GM19099 (cell line): ENCODE measurements around the gene GLIS1.

Source experiments
- POLR2A ChIP-seq: IDR thresholded peaks from 3 replicates; pipeline ENCODE4 v1.6.1; 2011; ENCODE audit warnings: low read depth; ENCODE audit not compliant: insufficient read length; ENCODE audit errors: extremely low read depth

Gene GLIS1

DNA sequence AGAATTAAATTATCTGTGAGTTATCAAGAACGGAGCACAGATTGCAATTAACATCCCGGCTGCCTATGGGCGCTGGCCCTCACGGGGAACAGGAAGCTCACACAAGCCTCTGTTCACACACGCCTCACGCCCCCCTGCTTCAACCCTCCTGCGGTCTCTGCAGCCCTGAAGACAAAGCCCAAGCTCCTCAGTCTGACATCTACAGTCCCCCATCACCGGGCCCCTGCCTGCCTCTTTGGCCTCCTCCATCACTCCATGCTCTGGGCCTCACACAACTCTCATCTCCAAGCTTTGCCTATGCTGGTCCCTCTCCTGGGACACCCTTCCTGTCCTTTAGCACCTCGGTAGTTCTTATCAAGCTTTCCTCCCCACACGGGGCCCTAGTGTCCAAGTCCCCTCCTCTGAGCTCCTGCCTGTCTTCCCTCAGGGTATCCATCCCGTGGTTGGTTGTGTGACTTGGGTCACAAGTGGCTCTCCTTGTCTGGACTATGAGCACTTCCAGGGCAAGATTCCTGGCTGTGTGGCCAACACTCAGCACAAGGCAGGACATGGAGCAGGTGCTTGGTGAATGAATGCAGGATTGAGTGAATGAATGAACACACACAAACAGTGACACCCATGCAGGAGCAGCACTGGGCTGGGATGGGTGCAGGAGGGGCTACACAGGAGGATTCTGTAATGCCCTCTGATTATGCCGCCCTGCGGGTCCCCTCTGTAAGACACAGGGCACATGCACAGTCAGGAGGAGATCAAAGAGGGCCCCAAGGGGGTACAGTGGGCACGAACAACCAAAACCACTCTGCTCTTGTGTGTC, 163.6 kb downstream of the GLIS1 start:
- TF ChIP-seq POLR2A = no peak

GRCh38 chr1:53574621-53575020, 164.3 kb downstream of the GLIS1 start:
- TF ChIP-seq POLR2A = no peak

GRCh38 chr1:53573931-53574330, 165.0 kb downstream of the GLIS1 start:
- no peak for TF ChIP-seq POLR2A

- TF ChIP-seq POLR2A = no peak
Observed at GRCh38 chr1:53573522-53573921, 165.4 kb downstream of the GLIS1 start.

DNA sequence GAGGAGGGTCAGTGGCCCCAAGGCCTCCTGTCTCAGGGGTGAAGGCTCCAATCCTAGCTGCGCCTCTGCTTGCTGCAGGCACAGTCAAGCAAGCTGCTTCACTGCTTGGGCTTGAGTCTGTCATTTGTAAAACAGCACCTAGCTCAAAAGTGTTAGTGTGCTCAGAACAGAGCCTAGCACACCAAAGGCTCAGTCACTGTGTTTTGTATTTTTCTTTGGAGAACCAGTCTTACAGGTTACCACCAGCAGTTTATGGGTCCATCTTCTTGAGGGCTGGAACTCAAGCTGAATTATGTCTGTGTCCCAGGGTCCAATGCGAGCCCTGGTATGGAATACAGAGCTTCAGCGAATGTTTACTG, 166.2 kb downstream of the GLIS1 start:
- no peak for TF ChIP-seq POLR2A

DNA sequence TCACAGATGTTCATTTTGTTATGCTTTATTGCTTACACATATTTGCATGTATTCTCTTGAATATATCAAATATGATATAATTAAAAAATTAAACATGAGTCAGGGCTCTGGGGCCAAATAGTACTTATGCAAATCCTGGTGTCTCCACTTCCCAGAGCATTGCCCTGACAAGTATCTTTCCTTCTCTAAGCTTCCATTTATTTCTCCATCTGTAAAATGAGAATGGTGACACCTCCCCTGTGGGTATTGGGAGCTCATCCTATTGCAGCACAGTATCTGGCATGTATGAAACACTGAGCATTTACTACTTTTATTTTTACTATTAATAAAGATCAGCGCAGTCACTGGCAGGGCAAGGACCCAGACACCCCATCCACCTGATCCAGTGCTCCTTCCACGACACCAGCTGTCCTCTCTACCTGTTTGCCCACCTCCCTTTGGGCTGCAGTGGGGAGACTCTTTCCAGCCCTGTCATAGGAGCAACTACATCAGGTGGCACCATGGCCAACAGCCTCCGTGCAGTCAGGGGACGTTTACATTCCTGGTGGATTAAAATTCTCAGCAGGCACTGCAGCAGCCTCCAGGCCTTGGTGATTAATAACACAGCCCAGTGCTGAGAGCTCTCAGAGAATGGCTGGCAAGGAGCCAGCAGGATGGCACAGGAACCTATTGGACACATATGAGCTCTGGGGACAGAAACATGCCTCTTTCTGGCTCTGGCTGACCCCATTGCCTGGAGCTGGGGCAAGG, 166.7 kb downstream of the GLIS1 start:
- no peak for TF ChIP-seq POLR2A

- no peak for TF ChIP-seq POLR2A
Observed at GRCh38 chr1:53568540-53568939, 170.4 kb downstream of the GLIS1 start.

DNA sequence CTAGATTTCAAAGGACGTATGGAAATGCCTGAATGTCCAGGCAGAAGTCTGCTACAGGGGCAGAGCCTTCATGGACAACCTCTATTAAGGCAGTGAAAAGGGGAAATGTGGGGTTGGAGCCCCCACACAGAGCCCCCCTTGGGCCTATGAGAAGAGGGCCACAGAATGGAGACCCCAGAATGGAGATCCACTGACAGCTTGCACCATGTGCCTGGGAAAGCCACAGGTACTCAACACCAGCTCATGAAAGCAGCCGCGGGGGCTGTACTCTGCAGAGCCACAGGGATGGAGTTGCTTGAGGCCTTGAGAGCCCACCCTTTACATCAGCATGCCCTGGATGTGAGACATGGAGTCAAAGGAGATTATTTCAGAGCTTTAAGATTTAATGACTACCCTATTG, 171.1 kb downstream of the GLIS1 start:
- TF ChIP-seq POLR2A = no peak

GRCh38 chr1:53567450-53567849, 171.5 kb downstream of the GLIS1 start:
- no peak for TF ChIP-seq POLR2A

GRCh38 chr1:53563611-53564010, 175.4 kb downstream of the GLIS1 start:
- TF ChIP-seq POLR2A = no peak

DNA sequence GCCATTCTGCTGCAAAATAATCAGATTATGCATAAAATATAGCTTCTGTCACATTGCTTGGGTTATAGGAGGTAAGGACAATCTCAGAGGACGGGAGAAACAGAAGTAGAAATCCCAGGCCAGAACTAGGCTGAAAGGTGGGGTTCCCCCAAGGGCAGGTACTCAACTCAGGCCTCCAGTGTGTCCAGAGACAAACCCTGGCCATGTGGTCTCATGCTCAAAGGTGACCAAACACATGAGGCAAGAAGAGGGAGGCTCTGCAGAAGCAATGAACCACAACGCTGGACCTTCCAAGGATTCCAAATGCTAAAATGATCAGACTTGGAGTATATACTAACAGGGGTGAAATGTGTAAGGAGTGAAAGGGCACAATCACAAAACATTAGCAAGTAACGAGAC, 176.0 kb downstream of the GLIS1 start:
- no peak for TF ChIP-seq POLR2A

GRCh38 chr1:53562291-53562980, 176.5 kb downstream of the GLIS1 start:
- TF ChIP-seq POLR2A = no peak

DNA sequence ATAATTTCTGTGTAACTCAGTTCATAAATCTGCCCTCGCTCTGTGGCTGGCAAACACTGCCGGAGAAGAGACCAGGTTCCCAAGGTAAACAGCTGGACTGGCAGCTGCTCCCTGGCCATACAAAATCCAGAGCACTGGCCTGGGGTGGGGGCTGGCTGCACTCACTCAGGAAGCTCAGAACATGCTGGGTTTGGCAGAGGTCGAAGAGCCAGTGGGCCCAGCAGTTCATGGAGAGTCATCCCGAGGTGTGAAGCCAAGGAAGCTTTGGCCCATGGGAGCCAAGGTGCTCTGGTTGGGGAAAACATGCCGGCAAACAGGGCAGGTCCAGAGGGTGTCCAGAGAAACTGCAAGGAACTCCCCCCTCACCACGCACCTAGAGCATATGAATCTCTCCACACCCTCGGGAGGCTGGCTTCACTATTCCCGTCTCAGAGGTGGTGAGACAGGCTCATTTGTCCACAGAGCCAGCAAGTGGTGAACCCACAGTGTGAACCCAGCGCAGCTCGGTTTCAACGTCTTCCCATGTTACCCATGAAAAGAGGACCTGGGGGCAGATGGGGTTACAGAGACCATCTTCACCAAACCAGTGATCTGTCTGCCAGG, 177.4 kb downstream of the GLIS1 start:
- no peak for TF ChIP-seq POLR2A

- TF ChIP-seq POLR2A = no peak
Observed at GRCh38 chr1:53560581-53561502, 178.1 kb downstream of the GLIS1 start.

GRCh38 chr1:53559854-53560580, 178.9 kb downstream of the GLIS1 start:
- TF ChIP-seq POLR2A = no peak
